ENCODE data around the gene CDH23.

The CDH23 gene

DNA sequence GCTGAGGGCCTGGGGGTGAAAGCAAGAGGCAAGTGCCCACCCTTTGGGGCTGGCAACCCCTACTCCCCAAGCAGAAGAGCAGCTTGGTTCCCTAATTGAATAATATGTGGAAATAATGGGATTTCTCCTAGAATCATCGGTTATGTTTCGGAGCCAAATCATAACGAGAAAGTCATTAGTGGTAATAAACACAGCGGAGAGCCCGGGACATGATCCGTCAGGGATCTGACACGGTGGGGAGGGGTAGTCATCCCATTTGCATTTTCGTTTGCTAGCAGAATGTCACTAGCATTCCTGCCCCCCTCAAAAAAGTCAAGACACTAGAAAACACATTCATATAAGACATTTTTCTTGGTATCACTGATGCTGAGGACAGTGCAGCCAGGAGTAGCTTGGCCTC, 140.4 kb downstream of the CDH23 start:
- H3K4me1 ChIP-seq (ENCODE audit: control insufficient read depth, insufficient read depth, low read length), result no peaks in the 10 kb centered on the region
- no peak overlapping the region for H3K9ac ChIP-seq (ENCODE audit: low read length)
- H3K9me3 ChIP-seq (ENCODE audit: control insufficient read depth, low read length), result no peaks in the 10 kb centered on the region
- H3K4me3 ChIP-seq (ENCODE audit: low read length), result no peak overlapping the region
- peaks cover 6% of the 10 kb centered on the region for H3K27me3 ChIP-seq (ENCODE audit: control insufficient read depth, insufficient read depth, low read length)
- no peaks in the 10 kb centered on the region for H3K36me3 ChIP-seq (ENCODE audit: control insufficient read depth, insufficient read depth, low read length)

DNA sequence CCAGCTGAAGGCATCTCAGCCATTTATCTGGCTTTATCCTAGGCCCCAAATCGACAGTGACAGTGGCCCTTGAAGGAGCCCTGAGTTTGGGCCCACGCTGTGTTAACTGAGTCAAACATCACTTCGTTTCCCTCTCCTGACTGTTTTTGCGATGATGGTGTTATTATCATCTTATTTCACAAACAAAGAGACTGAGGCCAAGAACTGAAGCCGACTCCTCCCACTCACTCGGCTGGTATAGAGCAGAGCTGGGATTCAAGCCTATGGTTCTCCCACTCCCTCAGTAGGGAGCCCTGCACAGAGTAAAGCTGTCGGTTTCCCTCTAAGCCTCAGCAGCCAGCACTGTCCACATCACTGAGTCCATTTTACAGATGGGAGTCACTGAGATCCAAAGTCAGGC, 141.0 kb downstream of the CDH23 start:
- H3K9me3 ChIP-seq (ENCODE audit: control insufficient read depth, low read length), result no peaks in the 10 kb centered on the region
- H3K4me3 ChIP-seq (ENCODE audit: low read length), result no peak overlapping the region
- H3K27me3 ChIP-seq (ENCODE audit: control insufficient read depth, insufficient read depth, low read length), result peaks cover 6% of the 10 kb centered on the region
- H3K9ac ChIP-seq (ENCODE audit: low read length), result no peak overlapping the region
- H3K4me1 ChIP-seq (ENCODE audit: control insufficient read depth, insufficient read depth, low read length), result no peaks in the 10 kb centered on the region
- no peaks in the 10 kb centered on the region for H3K36me3 ChIP-seq (ENCODE audit: control insufficient read depth, insufficient read depth, low read length)

DNA sequence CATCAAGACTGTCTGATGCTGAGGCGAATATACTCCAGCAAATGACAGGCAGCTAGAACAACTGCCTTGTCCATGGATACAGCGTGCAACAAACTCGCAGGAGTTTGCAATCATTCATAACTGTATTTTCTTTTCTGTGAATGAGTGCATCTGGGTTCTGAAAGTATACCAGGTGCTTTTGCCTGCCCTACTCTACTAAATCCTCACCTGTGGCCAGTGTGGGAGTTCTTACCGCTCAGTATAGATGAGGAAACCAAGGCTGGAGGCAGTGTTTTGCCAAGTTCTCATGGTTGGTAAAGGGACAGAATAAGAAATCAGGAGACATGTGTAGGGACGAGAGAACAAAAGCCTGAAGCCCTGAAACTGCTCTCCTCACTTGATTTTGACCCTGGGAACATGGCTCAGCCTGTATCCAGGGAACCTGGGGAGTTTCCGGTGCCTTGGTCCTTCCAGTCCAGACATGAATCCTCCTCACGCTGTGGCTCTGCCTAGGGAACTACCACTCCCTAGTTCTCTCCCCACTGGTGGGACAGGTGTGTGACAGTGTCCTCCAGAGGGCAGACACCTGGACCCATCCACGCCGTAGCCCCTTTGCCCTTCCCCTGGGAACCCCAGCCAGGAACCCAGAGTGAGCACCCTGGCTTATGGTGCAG, 142.0 kb downstream of the CDH23 start:
- Histone ChIP-seq H3K4me3 (ENCODE audit: low read length) (no peak overlapping the region), H3K4me1 (ENCODE audit: control insufficient read depth, insufficient read depth, low read length) (no peaks in the 10 kb centered on the region), H3K9ac (ENCODE audit: low read length) (no peak overlapping the region), H3K9me3 (ENCODE audit: control insufficient read depth, low read length) (no peaks in the 10 kb centered on the region), H3K27me3 (ENCODE audit: control insufficient read depth, insufficient read depth, low read length) (peaks cover 6% of the 10 kb centered on the region), H3K36me3 (ENCODE audit: control insufficient read depth, insufficient read depth, low read length) (no peaks in the 10 kb centered on the region)

GRCh38 chr10:71539442-71540118, 142.9 kb downstream of the CDH23 start:
- Histone ChIP-seq H3K27me3 (ENCODE audit: control insufficient read depth, insufficient read depth, low read length) (peaks cover 6% of the 10 kb centered on the region), H3K4me1 (ENCODE audit: control insufficient read depth, insufficient read depth, low read length) (no peaks in the 10 kb centered on the region), H3K9me3 (ENCODE audit: control insufficient read depth, low read length) (no peaks in the 10 kb centered on the region), H3K4me3 (ENCODE audit: low read length) (no peak overlapping the region), H3K9ac (ENCODE audit: low read length) (no peak overlapping the region), H3K36me3 (ENCODE audit: control insufficient read depth, insufficient read depth, low read length) (no peaks in the 10 kb centered on the region)

DNA sequence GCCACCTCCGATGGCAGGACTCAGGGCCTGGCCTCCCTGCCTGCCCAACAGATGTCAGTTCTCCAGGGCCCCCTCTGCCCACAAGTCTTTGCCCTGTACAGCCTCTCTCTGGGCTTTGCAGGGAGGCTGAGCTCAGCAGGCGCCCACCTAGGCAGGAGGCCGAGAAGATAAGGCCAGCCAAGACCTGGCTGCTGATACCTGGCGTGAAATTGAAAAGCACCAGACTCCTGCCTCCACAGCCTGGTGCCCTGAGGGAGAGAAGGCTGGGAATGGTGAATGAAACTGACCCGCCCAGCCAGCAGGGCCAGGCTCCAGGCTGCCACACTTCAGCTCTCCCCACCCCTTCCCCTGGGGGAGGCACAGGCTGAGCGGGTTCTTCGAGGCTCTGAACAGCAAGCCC, 145.8 kb downstream of the CDH23 start:
- no peaks in the 10 kb centered on the region for H3K9me3 ChIP-seq (ENCODE audit: control insufficient read depth, low read length)
- peaks cover 5% of the 10 kb centered on the region for H3K4me1 ChIP-seq (ENCODE audit: control insufficient read depth, insufficient read depth, low read length)
- H3K36me3 ChIP-seq (ENCODE audit: control insufficient read depth, insufficient read depth, low read length), result no peaks in the 10 kb centered on the region
- no peak overlapping the region for H3K9ac ChIP-seq (ENCODE audit: low read length)
- H3K27me3 ChIP-seq (ENCODE audit: control insufficient read depth, insufficient read depth, low read length), result peaks cover 6% of the 10 kb centered on the region
- no peak overlapping the region for H3K4me3 ChIP-seq (ENCODE audit: low read length)

DNA sequence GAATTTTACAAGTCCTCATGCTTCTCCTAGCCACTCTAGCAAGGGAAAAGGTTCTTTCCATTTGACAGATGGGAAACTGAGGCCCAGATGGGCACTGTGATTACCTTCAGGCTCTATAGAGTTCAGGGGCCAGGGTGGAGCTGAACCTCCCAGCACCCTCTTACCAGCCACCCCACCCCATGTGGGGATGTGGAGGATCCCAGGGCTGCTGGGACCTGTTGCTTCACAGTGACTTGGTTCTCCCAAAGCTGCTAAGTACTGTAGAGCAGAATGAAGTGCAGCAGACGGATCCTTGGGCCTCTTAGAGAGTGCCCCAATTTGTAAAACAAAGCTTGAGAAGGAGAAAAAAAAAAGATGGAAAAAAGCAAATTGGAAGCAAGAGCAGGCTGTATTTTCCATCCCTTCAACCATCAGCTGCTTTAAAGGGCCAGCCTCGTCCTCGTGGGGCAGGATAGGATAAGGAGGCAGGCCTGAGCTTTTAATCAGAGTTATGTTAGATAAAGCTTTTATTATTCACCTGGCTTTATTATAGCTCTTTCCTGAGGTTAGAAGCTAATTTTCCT, 147.0 kb downstream of the CDH23 start:
- Histone ChIP-seq H3K36me3 (ENCODE audit: control insufficient read depth, insufficient read depth, low read length) (no peaks in the 10 kb centered on the region), H3K4me3 (ENCODE audit: low read length) (no peak overlapping the region), H3K9ac (ENCODE audit: low read length) (no peak overlapping the region), H3K4me1 (ENCODE audit: control insufficient read depth, insufficient read depth, low read length) (peaks cover 6% of the 10 kb centered on the region), H3K9me3 (ENCODE audit: control insufficient read depth, low read length) (no peaks in the 10 kb centered on the region), H3K27me3 (ENCODE audit: control insufficient read depth, insufficient read depth, low read length) (peaks cover 6% of the 10 kb centered on the region)

DNA sequence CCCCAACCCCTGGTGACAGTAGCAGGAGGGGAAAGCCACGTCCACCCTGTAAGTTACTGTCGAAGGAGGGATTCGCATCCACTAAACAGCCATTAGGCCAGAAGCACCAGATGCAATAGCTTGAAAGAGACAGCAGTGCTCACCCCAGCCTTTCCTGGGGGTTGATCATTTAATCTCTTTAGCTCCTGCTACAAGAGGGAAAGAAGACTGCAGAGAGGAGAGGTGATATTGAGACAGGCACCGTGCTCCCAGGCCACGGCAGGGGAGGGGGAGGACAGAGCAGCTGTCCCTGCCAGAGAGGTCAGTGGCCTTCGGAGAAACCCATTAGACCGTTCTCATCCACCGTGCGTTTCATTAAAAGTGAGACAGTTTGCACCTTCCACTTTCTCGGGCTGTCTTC, 148.3 kb downstream of the CDH23 start:
- Histone ChIP-seq H3K4me1 (ENCODE audit: control insufficient read depth, insufficient read depth, low read length) (peaks cover 6% of the 10 kb centered on the region), H3K27me3 (ENCODE audit: control insufficient read depth, insufficient read depth, low read length) (peaks cover 6% of the 10 kb centered on the region), H3K9me3 (ENCODE audit: control insufficient read depth, low read length) (no peaks in the 10 kb centered on the region), H3K9ac (ENCODE audit: low read length) (no peak overlapping the region), H3K4me3 (ENCODE audit: low read length) (no peak overlapping the region), H3K36me3 (ENCODE audit: control insufficient read depth, insufficient read depth, low read length) (no peaks in the 10 kb centered on the region)

- Histone ChIP-seq H3K27me3 (ENCODE audit: control insufficient read depth, insufficient read depth, low read length) (no peaks in the 10 kb centered on the region), H3K9ac (ENCODE audit: low read length) (no peak overlapping the region), H3K9me3 (ENCODE audit: control insufficient read depth, low read length) (no peaks in the 10 kb centered on the region), H3K4me3 (ENCODE audit: low read length) (no peak overlapping the region), H3K36me3 (ENCODE audit: control insufficient read depth, insufficient read depth, low read length) (no peaks in the 10 kb centered on the region), H3K4me1 (ENCODE audit: control insufficient read depth, insufficient read depth, low read length) (peaks cover 6% of the 10 kb centered on the region)
These were observed 149.5 kb downstream of the CDH23 start for GRCh38 chr10:71546220-71546619.

GRCh38 chr10:71547312-71547711, 150.6 kb downstream of the CDH23 start:
- Histone ChIP-seq H3K27me3 (ENCODE audit: control insufficient read depth, insufficient read depth, low read length) (no peaks in the 10 kb centered on the region), H3K4me1 (ENCODE audit: control insufficient read depth, insufficient read depth, low read length) (peaks cover 6% of the 10 kb centered on the region), H3K36me3 (ENCODE audit: control insufficient read depth, insufficient read depth, low read length) (no peaks in the 10 kb centered on the region), H3K9me3 (ENCODE audit: control insufficient read depth, low read length) (no peaks in the 10 kb centered on the region), H3K9ac (ENCODE audit: low read length) (no peak overlapping the region), H3K4me3 (ENCODE audit: low read length) (no peak overlapping the region)

DNA sequence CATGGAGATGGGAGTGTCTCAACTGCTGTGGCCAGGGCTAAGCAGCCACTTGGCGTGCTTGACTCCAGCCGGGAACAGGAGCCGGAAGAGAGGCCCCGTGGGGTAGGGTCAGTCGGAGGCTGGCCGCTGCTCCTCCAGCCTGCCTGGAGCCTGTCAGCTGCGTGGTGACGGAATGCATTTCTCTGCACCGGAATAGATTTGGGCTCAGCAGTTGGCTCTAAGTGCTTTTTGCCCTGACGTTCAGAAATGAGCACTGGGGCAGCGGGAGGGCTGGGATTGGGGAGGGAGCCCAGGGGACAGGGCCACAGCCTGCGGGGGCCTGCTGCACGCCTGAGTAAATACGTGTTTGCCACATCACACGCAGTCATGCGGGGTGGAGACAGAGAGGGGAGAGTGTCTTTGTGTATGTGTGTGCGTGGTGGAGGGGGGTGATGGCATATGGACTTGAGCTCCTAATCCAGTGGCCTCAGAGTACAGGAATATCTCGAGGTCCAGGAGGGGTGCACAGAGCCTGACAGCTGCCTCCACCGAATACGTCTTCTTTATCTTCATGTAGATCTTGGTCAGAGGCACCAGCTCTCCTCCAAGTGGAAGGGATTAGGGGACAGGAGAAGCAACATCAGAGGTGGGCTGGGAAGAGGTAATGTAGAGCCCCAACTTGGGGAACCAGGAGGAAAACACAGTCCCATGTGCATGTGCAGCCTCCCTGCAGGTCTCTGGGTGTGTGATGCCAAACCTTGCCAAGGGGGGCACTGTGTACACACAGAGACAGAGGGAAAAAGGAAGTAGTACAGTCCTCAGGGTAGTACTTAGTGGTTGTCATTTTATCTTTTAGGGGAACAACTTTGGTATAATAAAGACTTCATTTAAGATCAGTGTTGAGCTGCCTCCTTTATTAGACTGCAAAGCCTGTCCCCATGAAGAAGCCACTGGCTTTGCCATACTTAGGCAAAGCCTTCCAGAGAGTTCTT, 151.4 kb downstream of the CDH23 start:
- H3K4me1 ChIP-seq (ENCODE audit: control insufficient read depth, insufficient read depth, low read length), result peaks cover 6% of the 10 kb centered on the region
- no peaks in the 10 kb centered on the region for H3K9me3 ChIP-seq (ENCODE audit: control insufficient read depth, low read length)
- no peaks in the 10 kb centered on the region for H3K27me3 ChIP-seq (ENCODE audit: control insufficient read depth, insufficient read depth, low read length)
- H3K4me3 ChIP-seq (ENCODE audit: low read length), result no peak overlapping the region
- H3K9ac ChIP-seq (ENCODE audit: low read length), result no peak overlapping the region
- no peaks in the 10 kb centered on the region for H3K36me3 ChIP-seq (ENCODE audit: control insufficient read depth, insufficient read depth, low read length)

GRCh38 chr10:71549766-71550533, 153.2 kb downstream of the CDH23 start:
- Histone ChIP-seq H3K9ac (ENCODE audit: low read length) (no peak overlapping the region), H3K4me3 (ENCODE audit: low read length) (no peak overlapping the region), H3K9me3 (ENCODE audit: control insufficient read depth, low read length) (no peaks in the 10 kb centered on the region), H3K27me3 (ENCODE audit: control insufficient read depth, insufficient read depth, low read length) (no peaks in the 10 kb centered on the region), H3K4me1 (ENCODE audit: control insufficient read depth, insufficient read depth, low read length) (peaks cover 6% of the 10 kb centered on the region), H3K36me3 (ENCODE audit: control insufficient read depth, insufficient read depth, low read length) (no peaks in the 10 kb centered on the region)
